Measurements from ENCODE around the gene CCNE1.
"Not testable (repeated sequence)": the region's sequence is repeated elsewhere in the genome, so short reads cannot be mapped to it uniquely, and the experiment has no call there.

The CCNE1 gene

GRCh38 chr19:29800100-29800825 lies 11.5 kb upstream of the CCNE1 start:
- no peak overlapping the region for H3K4me3 Mint-ChIP-seq
- H3K4me1 Mint-ChIP-seq (ENCODE audit: low read depth) = peaks cover 2% of the 10 kb centered on the region
- H3K27ac Mint-ChIP-seq = no peak overlapping the region
- H3K9me3 Mint-ChIP-seq (ENCODE audit: low read depth) = no peaks in the 10 kb centered on the region
- H3K36me3 Mint-ChIP-seq = no peaks in the 10 kb centered on the region
- no peaks in the 10 kb centered on the region for H3K27me3 Mint-ChIP-seq

- not testable (repeated sequence) for H3K4me1 Mint-ChIP-seq (ENCODE audit: low read depth); H3K27ac Mint-ChIP-seq; H3K27me3 Mint-ChIP-seq; H3K4me3 Mint-ChIP-seq; H3K9me3 Mint-ChIP-seq (ENCODE audit: low read depth); H3K36me3 Mint-ChIP-seq
Observed at GRCh38 chr19:29803951-29804350, 7.8 kb upstream of the CCNE1 start.

- H3K9me3 Mint-ChIP-seq (ENCODE audit: low read depth) = no peaks in the 10 kb centered on the region
- no peak overlapping the region for H3K27ac Mint-ChIP-seq
- no peaks in the 10 kb centered on the region for H3K4me1 Mint-ChIP-seq (ENCODE audit: low read depth)
- no peaks in the 10 kb centered on the region for H3K27me3 Mint-ChIP-seq
- no peaks in the 10 kb centered on the region for H3K36me3 Mint-ChIP-seq
- H3K4me3 Mint-ChIP-seq = no peak overlapping the region
Observed at GRCh38 chr19:29804493-29804892, 7.3 kb upstream of the CCNE1 start.

- no peak overlapping the region for H3K27ac Mint-ChIP-seq
- no peaks in the 10 kb centered on the region for H3K36me3 Mint-ChIP-seq
- no peaks in the 10 kb centered on the region for H3K4me1 Mint-ChIP-seq (ENCODE audit: low read depth)
- H3K4me3 Mint-ChIP-seq = no peak overlapping the region
- no peaks in the 10 kb centered on the region for H3K27me3 Mint-ChIP-seq
- no peaks in the 10 kb centered on the region for H3K9me3 Mint-ChIP-seq (ENCODE audit: low read depth)
Observed at GRCh38 chr19:29805031-29805965, 6.5 kb upstream of the CCNE1 start.

GRCh38 chr19:29806098-29806866 lies 5.5 kb upstream of the CCNE1 start:
- Mint-ChIP-seq H3K4me1 (ENCODE audit: low read depth) (peaks cover 4% of the 10 kb centered on the region), H3K27me3 (no peaks in the 10 kb centered on the region), H3K4me3 (no peak overlapping the region), H3K27ac (no peak overlapping the region), H3K36me3 (no peaks in the 10 kb centered on the region), H3K9me3 (ENCODE audit: low read depth) (no peaks in the 10 kb centered on the region)

GRCh38 chr19:29807178-29807577 lies 4.6 kb upstream of the CCNE1 start:
- no peak overlapping the region for H3K4me3 Mint-ChIP-seq
- H3K27me3 Mint-ChIP-seq = no peaks in the 10 kb centered on the region
- no peaks in the 10 kb centered on the region for H3K36me3 Mint-ChIP-seq
- no peak overlapping the region for H3K27ac Mint-ChIP-seq
- peaks cover 4% of the 10 kb centered on the region for H3K4me1 Mint-ChIP-seq (ENCODE audit: low read depth)
- no peaks in the 10 kb centered on the region for H3K9me3 Mint-ChIP-seq (ENCODE audit: low read depth)

GRCh38 chr19:29807870-29808405 lies 3.9 kb upstream of the CCNE1 start:
- Mint-ChIP-seq H3K36me3 (no peaks in the 10 kb centered on the region), H3K27me3 (no peaks in the 10 kb centered on the region), H3K4me1 (ENCODE audit: low read depth) (peaks cover 7% of the 10 kb centered on the region), H3K4me3 (no peak overlapping the region), H3K27ac (no peak overlapping the region), H3K9me3 (ENCODE audit: low read depth) (no peaks in the 10 kb centered on the region)

GRCh38 chr19:29809795-29810503 lies 1.8 kb upstream of the CCNE1 start:
- peak overlapping the region; percentile 81 for H3K4me3 Mint-ChIP-seq
- H3K27ac Mint-ChIP-seq = peak overlapping the region; percentile 90
- no peaks in the 10 kb centered on the region for H3K9me3 Mint-ChIP-seq (ENCODE audit: low read depth)
- no peaks in the 10 kb centered on the region for H3K27me3 Mint-ChIP-seq
- H3K4me1 Mint-ChIP-seq (ENCODE audit: low read depth) = peaks cover 11% of the 10 kb centered on the region
- H3K36me3 Mint-ChIP-seq = peaks cover 6% of the 10 kb centered on the region

GRCh38 chr19:29810504-29810871 lies 1.3 kb upstream of the CCNE1 start:
- Mint-ChIP-seq H3K4me1 (ENCODE audit: low read depth) (peaks cover 11% of the 10 kb centered on the region), H3K36me3 (peaks cover 6% of the 10 kb centered on the region), H3K9me3 (ENCODE audit: low read depth) (no peaks in the 10 kb centered on the region), H3K27me3 (no peaks in the 10 kb centered on the region), H3K4me3 (peak overlapping the region; percentile 81), H3K27ac (peak overlapping the region; percentile 90)

- H3K9me3 Mint-ChIP-seq (ENCODE audit: low read depth) = no peaks in the 10 kb centered on the region
- peak overlapping the region; percentile 93 for H3K4me3 Mint-ChIP-seq
- H3K27me3 Mint-ChIP-seq = no peaks in the 10 kb centered on the region
- peaks cover 10% of the 10 kb centered on the region for H3K36me3 Mint-ChIP-seq
- peaks cover 11% of the 10 kb centered on the region for H3K4me1 Mint-ChIP-seq (ENCODE audit: low read depth)
- peak overlapping the region; percentile 87 for H3K27ac Mint-ChIP-seq
Observed at GRCh38 chr19:29812080-29812880, 489 bp downstream of the CCNE1 start.

GRCh38 chr19:29812881-29813275 lies 1.1 kb downstream of the CCNE1 start:
- Mint-ChIP-seq H3K36me3 (peaks cover 13% of the 10 kb centered on the region), H3K4me1 (ENCODE audit: low read depth) (peaks cover 11% of the 10 kb centered on the region), H3K9me3 (ENCODE audit: low read depth) (no peaks in the 10 kb centered on the region), H3K4me3 (peak overlapping the region; percentile 93), H3K27ac (peak overlapping the region; percentile 87), H3K27me3 (no peaks in the 10 kb centered on the region)

GRCh38 chr19:29813642-29814041 lies 1.9 kb downstream of the CCNE1 start:
- Mint-ChIP-seq H3K4me1 (ENCODE audit: low read depth) (peaks cover 11% of the 10 kb centered on the region), H3K9me3 (ENCODE audit: low read depth) (no peaks in the 10 kb centered on the region), H3K27ac (peak overlapping the region; percentile 64), H3K27me3 (no peaks in the 10 kb centered on the region), H3K4me3 (peak overlapping the region; percentile 84), H3K36me3 (peaks cover 13% of the 10 kb centered on the region)

- Mint-ChIP-seq H3K4me3 (no peak overlapping the region), H3K4me1 (ENCODE audit: low read depth) (peaks cover 11% of the 10 kb centered on the region), H3K27me3 (no peaks in the 10 kb centered on the region), H3K9me3 (ENCODE audit: low read depth) (no peaks in the 10 kb centered on the region), H3K27ac (no peak overlapping the region), H3K36me3 (peaks cover 15% of the 10 kb centered on the region)
Observed at GRCh38 chr19:29815231-29815630, 3.4 kb downstream of the CCNE1 start.
